Smooth muscle cell (in vitro differentiated cells): ENCODE measurements around the gene SKP1. TPM values are rescaled to one million over a fixed set of nuclear protein-coding genes. Genes with fewer than 3 reads are reported as not detected.

ENCODE experiments used
- DNase-seq: peaks from one replicate; lab custom pipeline; 2025; ENCODE audit not compliant: unreplicated experiment; lab: John Stamatoyannopoulos, UW
- H2AFZ ChIP-seq: fragments of 200-600 bp; sonication (generic); 2 replicates; pipeline ENCODE4 v1.6.0; 2016; ENCODE audit warnings: antibody characterized with exemption, low read depth, mild to moderate bottlenecking
- H3F3A ChIP-seq: fragments of 200-600 bp; sonication (generic); 2 replicates; pipeline ENCODE4 v1.6.0; 2017; ENCODE audit warnings: antibody characterized with exemption, low read depth
- H3K27ac ChIP-seq: fragments of 200-600 bp; sonication (generic); 2 replicates; pipeline ENCODE4 v1.5.1; 2016; ENCODE audit warnings: low read depth, mild to moderate bottlenecking
- H3K27me3 ChIP-seq: fragments of 200-600 bp; sonication (generic); 2 replicates; pipeline ENCODE4 v1.6.1; 2016; ENCODE audit warnings: low read depth, mild to moderate bottlenecking
- H3K36me3 ChIP-seq: fragments of 200-600 bp; sonication (generic); 2 replicates; pipeline ENCODE4 v1.5.1; 2016; ENCODE audit warnings: low read depth
- H3K4me1 ChIP-seq: fragments of 200-600 bp; sonication (generic); 2 replicates; pipeline ENCODE4 v1.5.1; 2016; ENCODE audit warnings: low read depth
- H3K4me2 ChIP-seq: fragments of 200-600 bp; sonication (generic); 2 replicates; pipeline ENCODE4 v1.6.0; 2016; ENCODE audit warnings: mild to moderate bottlenecking
- H3K4me3 ChIP-seq: fragments of 200-600 bp; sonication (generic); 2 replicates; pipeline ENCODE4 v1.5.1; 2016; ENCODE audit warnings: mild to moderate bottlenecking
- H3K79me2 ChIP-seq: fragments of 200-600 bp; sonication (generic); 2 replicates; pipeline ENCODE4 v1.6.0; 2016; ENCODE audit warnings: low read depth, mild to moderate bottlenecking
- H3K9ac ChIP-seq: fragments of 200-600 bp; sonication (generic); 2 replicates; pipeline ENCODE4 v1.6.0; 2016; ENCODE audit warnings: low read depth
- H3K9me3 ChIP-seq: fragments of 200-600 bp; sonication (generic); replicated peaks from 2 replicates; pipeline ENCODE4 v1.5.1; 2016; ENCODE audit warnings: low read depth
- H4K20me1 ChIP-seq: fragments of 200-600 bp; sonication (generic); 2 replicates; pipeline ENCODE4 v1.6.0; 2016; ENCODE audit warnings: low read depth
- CTCF ChIP-seq: fragments of 200-600 bp; sonication (generic); IDR thresholded peaks from 2 replicates; pipeline ENCODE4 v1.5.1; 2017; ENCODE audit warnings: borderline replicate concordance, mild to moderate bottlenecking, antibody characterized with exemption; ENCODE audit not compliant: insufficient read depth, poor library complexity, severe bottlenecking
- WGBS: methylation state at CpG from one replicate; pipeline ENCODE4 v1.1.7; 2016; ENCODE audit warnings: low lambda C conversion rate; 5-methylcytosine and 5-hydroxymethylcytosine counted together
- polyA plus RNA-seq: library from polyadenylated mRNA; unstranded; fragments of >200 nt; fragmentation: Nextera tagmentation; extraction: Ambion mirVana; gene quantifications from 2 replicates; pipeline ENCODE4 v1.2.1, GENCODE V29; 2016
- total RNA-seq: library from RNA; depleted of rRNA; stranded (reverse); fragments of >200 nt; gene quantifications from 2 replicates; pipeline ENCODE4 v1.2.3, GENCODE V29; 2014

Gene SKP1
- total and polyA plus RNA-seq, 2 experiments from 2014 or later = 620 to 739 TPM

DNA sequence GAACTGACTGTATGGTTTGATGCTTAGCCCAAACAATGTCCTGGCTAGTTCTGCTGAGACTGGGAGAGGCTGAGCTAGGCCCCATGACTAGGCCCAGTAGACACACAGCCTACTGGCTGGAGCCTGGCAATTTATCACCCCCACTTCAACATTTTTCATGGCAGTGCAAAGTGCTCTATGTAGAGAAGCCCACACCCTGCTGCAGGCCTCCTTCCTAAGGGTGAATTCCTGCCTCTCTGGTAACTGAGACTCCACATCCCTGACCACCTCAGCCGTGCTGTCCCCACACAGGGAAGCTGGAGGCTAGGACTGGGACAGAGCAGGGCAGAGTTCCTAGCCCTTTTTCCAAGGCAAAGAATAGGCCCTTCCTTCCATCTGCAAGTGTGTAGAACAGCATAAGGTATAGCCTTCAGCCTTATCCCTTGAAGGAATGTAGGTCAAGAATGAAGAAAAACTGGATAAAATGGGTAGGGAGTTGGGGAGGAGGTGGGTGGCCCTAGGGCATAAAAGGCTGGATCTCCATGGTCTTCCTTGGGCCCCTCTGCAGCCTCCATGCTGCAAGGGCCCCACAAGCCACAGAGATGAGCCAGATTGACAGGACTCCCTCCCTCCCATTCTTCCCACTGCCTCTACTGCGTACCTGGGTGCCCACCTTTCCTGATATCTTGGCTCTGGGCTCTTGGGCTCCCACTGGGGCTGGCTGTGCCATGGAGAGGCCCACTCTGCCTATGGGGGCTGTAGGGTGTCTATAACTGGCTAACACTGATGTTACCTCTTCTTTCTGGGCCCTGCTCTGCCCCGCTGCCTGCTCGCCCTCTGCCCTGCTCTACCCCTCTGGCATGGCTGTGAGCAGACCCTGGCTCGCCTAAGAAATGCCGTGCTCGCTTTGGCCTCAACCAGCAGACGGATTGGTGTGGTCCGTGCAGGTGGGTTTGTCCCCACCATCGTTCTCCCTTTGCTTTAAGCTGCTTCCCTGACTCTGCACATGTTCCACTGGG lies 32.5 kb downstream of the SKP1 start:
- Histone ChIP-seq H3K79me2 (peaks cover 8% of the 10 kb centered on the region), H3F3A (no peaks in the 10 kb centered on the region), H3K9ac (no peak overlapping the region), H3K4me3 (no peak overlapping the region), H3K27me3 (no peaks in the 10 kb centered on the region), H3K27ac (no peak overlapping the region), H3K9me3 (no peaks in the 10 kb centered on the region), H2AFZ (no peak overlapping the region), H3K4me1 (no peaks in the 10 kb centered on the region), H3K4me2 (no peak overlapping the region), H4K20me1 (peaks cover 100% of the 10 kb centered on the region), H3K36me3 (peaks cover 1% of the 10 kb centered on the region)
- 91% methylated on average over 10 of the region's 10 CpGs for WGBS
- no peak for DNase-seq
- TF ChIP-seq CTCF = no peak

- H3K27ac ChIP-seq = no peak overlapping the region
- no peak overlapping the region for H3K4me2 ChIP-seq
- H3K4me1 ChIP-seq = no peaks in the 10 kb centered on the region
- DNase-seq = no peak
- no peak overlapping the region for H3K9ac ChIP-seq
- 100% methylated on average over 5 of the region's 5 CpGs for whole genome bisulfite sequencing
- H4K20me1 ChIP-seq = peaks cover 100% of the 10 kb centered on the region
- H3K27me3 ChIP-seq = no peaks in the 10 kb centered on the region
- peaks cover 8% of the 10 kb centered on the region for H3K79me2 ChIP-seq
- no peak overlapping the region for H2AFZ ChIP-seq
- no peak overlapping the region for H3K4me3 ChIP-seq
- no peaks in the 10 kb centered on the region for H3F3A ChIP-seq
- H3K36me3 ChIP-seq = no peaks in the 10 kb centered on the region
- TF ChIP-seq CTCF = no peak
- H3K9me3 ChIP-seq = no peaks in the 10 kb centered on the region
These were observed 33.3 kb downstream of the SKP1 start for GRCh38 chr5:134143431-134143830.

DNA sequence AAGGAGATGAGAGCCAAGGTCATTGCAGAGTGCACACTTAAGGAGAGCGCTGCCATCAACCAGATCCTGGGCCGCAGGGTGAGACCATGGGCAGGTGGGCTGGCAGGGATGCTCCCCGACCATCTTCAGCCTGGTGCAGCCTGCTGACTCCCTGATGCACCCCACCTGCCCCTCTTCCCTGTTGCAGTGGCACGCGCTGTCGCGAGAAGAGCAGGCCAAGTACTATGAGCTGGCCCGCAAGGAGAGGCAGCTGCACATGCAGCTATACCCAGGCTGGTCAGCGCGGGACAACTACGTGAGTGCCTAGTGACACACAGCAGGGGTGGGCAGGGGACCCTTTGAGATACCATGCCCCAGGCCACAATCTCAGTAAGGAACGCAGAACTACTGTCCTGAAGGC lies 33.9 kb downstream of the SKP1 start:
- H3F3A ChIP-seq = no peaks in the 10 kb centered on the region
- H3K27ac ChIP-seq = no peak overlapping the region
- peaks cover 8% of the 10 kb centered on the region for H3K79me2 ChIP-seq
- no peak for DNase-seq
- H3K27me3 ChIP-seq = no peaks in the 10 kb centered on the region
- no peak overlapping the region for H3K4me3 ChIP-seq
- H3K9me3 ChIP-seq = no peaks in the 10 kb centered on the region
- no peak overlapping the region for H3K9ac ChIP-seq
- H3K4me2 ChIP-seq = no peak overlapping the region
- H2AFZ ChIP-seq = no peak overlapping the region
- 97% methylated on average over 12 of the region's 12 CpGs for WGBS
- H3K4me1 ChIP-seq = no peaks in the 10 kb centered on the region
- H3K36me3 ChIP-seq = no peaks in the 10 kb centered on the region
- no peak for TF ChIP-seq CTCF
- peaks cover 100% of the 10 kb centered on the region for H4K20me1 ChIP-seq
